HG03060 (cell line): ENCODE results near the gene SEPTIN6.
"Not testable (repeated sequence)": the region's sequence is repeated elsewhere in the genome, so short reads cannot be mapped to it uniquely, and the experiment has no call there.

ENCODE experiments used
- ATAC-seq: cut with Tn5 transposase; IDR thresholded peaks from one replicate; pipeline ENCODE4 v1.9.1; 2021; ENCODE audit warnings: low read depth, moderate number of reproducible peaks; ENCODE audit not compliant: unreplicated experiment

The SEPTIN6 gene

DNA sequence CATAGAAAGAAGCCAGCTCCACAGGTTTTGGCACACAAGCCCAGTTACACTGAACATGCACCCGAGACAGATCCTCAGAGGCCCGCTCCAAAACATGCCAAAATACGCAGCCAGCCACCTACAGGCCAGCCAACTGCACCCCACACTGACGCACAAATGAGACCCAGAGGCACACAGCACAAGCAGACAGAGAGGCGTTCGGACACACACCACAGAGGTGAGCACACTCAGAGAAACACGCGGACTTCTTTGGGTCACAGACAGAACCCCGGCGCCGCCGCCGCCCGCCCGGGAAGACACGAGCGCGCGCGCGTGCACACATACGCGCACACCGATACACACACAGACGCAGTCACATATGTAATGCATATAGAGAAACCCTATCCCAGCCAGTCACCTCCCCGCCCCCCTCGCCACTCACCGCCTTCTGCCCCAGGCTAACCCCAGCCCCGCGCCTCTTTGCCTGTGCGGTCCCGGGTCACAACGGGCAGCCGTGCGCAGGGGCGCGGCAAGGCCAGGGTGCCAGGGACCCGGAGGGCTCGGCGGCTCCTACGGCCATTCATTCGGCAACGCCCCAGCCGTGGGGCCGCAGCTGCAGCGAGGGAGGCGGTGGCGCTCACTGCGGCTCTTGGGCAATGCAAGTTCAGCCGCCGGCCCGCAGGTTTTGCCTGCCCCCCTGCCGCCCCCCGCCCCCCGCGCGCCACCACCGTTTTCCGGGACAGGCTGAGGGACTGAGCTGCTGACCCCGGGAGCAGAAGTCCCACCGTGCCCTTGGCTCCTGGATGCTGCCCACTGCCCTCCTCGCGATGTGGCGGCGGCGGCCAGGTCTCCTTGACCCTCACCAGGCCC is 553 bp downstream of the SEPTIN6 start:
- no peak for ATAC-seq

DNA sequence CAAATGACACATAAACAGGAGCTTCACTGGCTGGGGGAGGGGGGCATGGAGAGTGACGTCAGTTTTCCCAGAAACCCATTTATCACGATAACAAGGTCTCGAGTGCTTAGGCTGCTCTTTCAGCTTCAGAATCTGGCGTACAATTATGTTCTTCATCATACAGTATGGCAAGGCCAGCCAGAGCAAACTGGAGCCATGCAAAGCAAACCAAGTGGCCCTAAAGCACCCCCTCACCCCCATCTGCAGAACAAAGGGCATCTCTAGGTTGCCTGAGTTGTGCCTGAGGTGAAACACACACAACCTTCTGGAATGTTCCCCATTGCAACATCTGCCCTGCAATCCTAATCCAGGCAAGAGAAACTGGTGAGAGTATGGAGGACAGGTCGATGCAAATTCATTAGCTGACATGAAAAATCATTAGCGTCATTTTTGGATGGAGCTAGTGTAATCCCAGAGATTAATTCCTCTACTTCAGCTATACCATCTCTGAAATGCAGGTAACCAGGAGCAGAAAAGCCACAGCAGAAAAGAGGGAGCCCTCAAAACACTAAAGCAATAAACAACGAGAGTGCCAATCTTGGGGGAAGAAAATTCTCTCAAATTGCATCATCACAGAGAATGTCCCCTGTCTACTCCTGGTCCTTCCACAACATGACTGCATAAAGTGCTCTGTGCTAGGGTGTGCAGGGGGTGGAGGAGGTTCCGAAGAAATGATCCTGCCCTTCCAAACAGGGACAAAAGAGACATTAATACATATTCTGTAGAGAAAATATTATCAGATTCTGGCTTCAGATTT is 1.8 kb downstream of the SEPTIN6 start:
- ATAC-seq = no peak

DNA sequence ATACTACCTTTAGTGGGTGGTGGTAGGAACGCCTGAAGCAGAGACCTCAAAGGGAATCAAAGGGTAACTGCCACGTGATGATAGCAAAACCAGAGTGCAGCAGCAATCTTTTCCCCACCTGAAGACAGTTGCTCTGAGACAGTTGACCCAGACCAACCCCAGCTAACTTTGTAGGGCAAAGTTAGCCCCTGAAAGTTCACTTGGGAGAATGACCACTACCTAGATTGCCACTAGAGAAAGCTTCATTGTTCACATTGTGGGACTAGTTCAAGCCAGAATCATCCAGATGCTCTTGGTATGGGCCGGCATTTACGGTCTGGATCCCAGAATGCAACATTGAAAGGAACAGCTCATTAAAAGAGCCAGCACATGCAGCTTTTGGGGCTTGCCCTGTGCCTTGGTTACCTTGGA is 4.1 kb downstream of the SEPTIN6 start:
- no peak for ATAC-seq

DNA sequence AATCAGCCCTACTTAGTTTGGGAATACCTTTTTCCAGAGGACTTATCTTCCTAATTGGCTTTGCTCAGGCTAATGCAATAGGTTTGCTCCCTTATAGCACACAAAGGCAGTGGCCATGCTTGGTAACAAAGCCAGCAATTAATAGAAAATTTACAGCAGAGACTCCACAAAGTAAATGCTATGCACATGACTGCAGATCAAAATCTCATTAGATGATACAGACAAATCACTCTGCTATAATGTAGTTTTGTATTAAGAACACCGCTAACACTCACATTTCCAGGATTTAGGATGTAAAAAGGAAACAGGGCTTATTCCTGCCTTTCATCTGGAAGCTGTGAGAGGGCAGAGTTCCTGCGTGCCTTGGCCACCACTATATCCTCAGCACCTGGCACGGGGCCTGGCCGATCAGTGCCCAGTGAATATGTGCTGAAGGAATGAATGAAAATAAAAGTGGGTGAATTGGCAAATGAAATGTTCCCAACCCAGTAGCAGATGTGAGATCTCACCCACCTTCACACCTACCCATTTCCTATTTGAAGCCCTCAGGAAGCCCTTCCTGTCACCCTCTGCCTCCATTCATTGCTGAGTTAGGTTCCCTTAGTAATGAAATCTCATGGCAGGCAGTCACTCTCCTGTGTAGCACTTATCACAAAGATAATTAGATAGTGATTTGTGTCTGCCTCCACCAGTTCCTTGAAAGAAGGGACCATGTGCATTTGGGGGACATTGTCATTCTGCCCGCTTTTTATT is 5.1 kb downstream of the SEPTIN6 start:
- no peak for ATAC-seq

DNA sequence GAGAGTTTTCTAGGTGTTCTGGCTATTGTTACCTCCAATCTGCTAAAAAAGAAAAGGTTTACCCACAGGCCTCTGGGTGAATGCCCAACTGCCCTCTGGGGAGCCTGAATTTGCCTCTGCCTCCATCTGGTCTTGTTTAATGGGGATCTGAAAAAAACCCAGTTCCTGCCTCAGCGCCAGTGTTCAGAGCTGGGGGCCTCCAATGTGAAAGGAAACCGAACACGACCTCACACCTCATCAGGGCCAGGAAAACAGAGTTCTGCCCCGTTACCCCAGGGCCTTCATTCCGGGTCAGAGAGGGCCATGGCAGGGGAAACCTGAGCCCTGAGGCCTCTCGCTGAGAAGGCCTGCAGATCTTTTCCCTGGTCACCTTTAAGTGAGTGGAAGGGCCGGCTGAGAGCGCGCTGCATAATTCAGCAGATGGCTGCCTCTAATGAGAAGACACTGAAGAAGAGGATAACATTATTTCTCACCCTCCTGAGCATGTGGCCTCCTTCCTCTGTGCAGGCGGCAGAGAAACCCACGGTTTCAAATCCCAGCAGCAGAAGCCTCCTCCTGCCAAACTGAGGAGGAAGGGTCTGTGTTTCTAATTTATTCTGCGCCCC is 6.8 kb downstream of the SEPTIN6 start:
- ATAC-seq = no peak

DNA sequence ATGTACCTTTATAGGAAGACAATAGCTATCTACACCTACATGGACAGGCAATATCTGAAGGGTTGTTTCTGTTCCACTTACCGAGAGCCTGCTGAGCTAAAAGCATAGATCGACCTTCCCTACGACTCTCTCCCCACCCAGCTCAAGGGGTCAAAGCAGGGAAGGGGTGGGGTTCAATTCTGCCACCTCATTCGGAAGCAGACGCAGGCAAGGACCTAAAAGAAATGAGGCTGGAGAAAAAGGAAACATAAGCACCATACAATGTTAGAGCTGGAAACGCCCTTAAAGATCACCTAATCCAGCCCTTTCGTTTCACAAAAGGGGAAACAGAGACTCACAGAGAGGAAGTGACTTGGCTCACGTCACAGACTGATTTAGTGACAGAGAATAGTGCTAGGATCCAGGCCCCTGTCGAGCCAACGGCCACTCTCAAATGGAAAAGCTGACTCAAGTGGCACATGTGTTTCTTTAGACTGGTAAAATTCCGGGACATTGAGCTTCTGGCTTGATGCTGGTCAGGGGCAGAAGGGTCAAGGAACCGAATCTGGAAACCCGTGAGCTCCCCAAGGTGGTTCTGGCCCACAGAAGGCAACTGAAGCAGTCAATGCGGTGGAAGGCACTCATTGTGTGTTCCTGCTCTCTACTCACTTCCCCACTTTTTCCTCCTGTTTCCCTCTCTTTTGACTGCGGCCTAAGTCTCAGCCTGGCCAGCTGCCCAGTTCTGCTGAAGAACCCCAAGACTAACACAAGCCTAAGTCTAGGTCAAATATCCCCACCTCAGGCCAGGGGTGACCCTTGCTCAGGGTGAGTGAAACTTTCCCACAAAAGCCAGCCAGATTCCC is 7.5 kb downstream of the SEPTIN6 start:
- no peak for ATAC-seq

DNA sequence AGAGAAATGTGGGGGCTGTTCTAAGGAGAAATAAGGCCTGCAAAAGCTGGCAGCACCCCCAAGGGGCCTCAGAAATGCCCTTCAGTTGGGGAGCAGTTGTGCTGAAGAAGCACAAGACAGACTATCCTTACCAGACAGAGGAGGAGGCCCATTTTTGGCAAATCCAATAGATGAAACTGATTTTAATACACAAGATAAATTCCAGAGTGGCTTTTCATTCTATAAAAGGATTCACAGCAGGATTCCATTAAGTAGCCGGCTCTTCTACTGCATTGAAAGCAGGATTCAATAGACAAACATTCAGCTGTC is 8.1 kb downstream of the SEPTIN6 start:
- no peak for ATAC-seq

DNA sequence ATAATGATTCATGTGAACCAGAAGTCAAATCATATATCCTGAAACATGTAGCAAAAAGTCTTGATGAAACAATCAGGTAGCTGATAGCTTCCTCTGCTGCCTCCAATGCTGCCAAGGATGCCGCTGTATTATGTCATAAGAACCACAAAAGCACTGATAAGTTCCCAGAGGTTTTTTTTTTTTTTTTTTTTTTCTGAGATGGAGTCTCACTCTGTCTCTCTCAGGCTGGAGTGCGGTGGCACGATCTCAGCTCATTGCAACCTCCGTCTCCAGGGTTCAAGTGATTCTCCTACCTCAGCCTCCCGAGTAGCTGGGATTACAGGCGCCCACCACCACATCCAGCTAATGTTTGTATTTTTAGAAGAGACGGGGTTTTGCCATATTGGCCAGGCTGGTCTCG is 8.7 kb downstream of the SEPTIN6 start:
- ATAC-seq = not testable (repeated sequence)

DNA sequence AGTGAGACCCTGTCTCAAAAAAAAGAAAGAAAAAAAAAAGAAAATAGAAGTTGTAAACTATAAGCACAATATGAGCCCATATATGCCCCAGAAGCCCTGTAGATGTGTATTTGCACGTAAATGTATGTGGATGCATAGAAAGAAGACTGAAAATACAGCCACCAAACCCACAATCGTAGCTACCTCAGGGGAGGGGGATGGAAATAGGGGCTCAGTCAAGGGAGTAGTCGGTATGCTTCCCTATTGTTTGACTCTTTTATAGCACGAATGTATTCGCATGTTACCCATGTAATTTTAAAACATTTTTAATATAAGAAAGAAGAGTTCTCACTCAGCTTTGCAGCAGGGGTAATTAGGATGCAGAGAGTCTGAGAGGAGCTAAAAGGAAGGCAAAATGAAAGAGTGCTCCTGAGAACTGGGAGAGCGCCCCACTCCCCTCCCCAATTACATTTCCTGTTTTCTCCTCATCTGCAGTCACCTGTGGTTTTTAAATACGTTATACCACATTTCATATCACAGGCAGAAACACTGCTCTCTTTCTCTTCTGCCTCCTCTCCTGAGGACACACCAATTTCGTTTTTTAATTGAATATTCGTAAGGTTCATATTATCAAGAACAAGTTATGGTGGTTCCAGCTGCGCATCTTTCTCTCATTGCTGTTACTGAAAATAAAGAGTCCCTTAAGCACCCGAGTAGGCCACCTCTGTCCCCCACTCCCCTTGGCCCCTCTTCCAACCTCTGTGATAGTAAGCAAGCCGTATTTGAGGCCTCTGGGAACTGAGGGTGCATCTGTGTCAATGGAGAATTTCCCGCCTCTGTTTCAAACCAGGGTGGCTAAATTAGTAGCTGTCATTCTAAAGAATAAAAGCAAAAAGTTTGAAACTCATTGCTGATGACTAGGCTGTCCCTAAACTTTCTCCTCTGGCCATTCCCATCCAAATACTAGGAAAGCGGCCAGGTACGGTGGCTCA is 10.7 kb downstream of the SEPTIN6 start:
- ATAC-seq = no peak

DNA sequence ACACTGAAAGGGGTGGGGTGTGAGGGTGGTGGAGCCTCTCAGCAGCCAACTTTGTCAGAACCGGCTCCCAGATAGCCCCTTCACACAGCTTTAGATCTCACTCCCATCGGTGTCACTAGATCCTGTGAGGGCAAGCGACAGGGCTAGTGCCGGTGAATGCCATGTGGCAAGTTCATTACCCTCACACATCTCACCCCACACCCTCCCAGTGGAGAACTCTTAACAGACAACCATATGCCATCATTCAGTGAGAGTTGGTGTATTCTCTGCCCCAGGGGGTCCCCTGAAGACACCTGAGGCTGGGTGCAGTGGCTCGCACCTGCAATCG is 15.3 kb downstream of the SEPTIN6 start:
- ATAC-seq = no peak

DNA sequence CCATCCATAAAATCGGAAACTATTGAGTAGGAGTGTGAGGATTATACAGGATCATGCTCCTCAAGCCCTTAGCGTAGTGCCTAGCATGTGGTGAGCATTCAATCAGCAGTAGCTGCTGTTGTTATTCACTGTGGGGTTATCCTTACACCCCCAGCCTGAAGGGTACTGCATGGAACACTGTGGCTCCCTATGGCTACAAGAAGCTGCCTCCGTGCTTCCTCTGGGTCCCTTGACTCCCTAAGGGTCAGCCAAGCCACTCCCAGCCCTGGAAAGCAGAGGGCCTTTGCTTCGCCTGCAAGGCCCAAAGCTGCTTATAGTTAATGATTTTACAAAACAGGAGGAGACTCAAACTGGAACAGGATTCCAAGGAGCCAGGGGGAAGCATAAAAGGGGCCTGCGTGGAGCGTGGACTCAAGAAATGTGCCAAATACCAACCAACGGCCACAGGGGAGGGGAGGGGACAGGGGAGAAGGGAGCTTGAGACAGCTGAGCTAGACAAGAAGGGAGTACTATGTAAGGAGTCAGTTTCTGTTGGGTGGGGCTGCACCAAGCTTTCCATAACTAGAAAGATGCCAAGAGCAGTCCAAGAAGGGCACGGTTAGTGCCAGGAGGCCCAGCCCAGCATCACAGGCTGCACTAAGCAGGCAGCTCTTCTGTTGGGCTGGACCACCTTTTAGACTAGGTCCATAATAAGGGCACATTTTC is 15.9 kb downstream of the SEPTIN6 start:
- ATAC-seq = no peak

DNA sequence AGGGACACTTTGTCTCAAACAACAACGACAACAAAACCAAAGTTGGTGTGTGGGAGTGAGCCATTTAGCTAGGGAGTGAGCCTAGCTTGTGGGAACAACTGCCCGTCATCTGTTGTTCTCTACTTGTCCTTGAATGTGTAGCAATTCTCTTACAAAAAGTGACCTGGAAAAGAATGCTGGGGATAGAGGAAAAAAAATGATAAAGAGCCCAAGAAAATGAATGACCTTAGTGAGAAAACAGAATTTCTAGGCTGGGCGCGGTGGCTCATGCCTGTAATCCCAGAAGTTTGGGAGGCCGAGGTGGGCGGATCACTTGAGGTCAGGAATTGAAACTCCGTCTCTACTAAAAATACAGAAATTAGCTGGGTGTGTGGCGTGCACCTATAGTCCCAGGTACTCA is 19.6 kb downstream of the SEPTIN6 start:
- ATAC-seq = no peak

DNA sequence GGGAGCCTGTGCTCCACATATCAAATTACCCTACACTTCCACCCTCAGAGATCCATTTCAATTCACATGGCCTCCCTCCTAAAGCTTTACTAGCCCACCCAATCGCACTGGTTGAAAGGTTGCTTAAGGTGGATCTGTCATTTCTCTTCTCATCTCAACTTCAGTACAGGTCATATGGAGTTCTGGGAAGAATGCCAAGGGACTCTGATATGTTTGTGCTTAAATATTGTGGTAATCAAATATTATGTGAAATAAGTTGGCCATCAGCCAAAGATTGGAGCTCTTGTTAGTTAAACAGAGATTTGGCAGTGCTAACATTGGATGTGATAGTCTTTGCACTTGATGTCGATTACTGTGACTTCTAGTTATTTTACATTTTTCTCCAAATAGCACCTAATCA is 20.5 kb downstream of the SEPTIN6 start:
- no peak for ATAC-seq

DNA sequence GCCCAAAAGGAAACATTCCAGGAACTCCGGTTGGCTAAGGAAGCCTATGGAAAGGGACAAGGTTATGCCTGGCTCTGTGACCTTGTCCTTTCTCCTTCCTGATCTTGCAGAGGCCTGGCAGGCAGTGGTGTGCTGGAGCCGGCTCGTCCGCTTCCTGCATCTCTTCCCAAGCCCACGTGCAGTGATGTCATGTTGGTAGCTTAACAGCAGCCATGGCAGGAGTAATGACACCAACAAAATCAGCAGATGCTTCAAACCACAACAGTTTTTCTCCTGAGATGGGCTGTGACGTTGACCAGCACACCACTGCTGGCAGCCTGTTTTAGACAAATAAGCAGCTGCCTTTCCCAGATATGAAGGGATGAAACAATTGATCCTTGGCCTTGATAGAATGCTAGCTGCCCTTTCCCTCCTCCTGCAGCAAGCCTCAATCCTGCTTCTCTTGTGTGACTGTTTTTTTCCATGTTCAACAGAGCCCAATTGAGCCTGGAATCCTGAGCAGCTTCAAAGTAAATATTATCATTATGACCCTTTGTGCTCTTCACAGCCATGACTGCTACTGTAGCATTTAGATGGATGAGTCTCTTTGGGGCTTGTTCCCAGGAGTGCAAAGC is 23.4 kb downstream of the SEPTIN6 start:
- ATAC-seq = no peak

DNA sequence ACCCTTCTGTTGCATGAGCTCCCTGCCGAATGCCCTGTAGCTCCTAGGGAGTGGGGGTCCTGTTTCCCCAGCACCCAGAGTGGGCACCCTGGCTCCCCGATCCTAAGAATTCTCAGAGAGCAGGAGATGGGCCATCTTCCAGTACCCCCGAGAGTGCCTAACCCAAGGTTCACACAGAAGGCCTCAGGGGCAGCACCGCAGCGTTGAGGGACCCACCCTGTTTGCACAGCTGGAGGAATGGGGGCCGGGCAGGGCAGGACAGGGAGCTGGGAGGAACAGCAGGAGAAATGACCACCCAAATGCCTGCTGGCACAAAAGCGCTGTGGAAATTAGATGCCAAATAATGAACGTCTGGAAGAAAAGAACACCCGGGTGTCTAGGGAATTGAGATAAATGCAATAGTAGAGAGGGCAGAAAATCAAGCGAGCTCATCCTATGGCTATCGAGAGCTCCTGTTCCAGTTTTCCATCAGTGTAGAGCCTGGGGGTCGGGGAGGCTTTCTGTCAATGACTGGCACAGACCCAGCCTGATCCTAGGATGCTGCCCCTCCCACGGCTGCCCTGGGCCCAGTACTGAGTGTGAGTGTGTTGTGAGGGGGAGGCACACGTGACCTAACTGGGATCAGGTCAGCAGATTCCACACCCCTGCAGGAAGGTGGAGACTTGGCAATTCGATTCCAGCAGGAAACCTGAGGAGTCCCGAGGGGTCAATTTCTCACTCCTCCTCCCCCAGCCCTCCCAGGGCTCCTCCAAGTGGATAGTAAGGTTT is 25.7 kb downstream of the SEPTIN6 start:
- ATAC-seq = no peak

DNA sequence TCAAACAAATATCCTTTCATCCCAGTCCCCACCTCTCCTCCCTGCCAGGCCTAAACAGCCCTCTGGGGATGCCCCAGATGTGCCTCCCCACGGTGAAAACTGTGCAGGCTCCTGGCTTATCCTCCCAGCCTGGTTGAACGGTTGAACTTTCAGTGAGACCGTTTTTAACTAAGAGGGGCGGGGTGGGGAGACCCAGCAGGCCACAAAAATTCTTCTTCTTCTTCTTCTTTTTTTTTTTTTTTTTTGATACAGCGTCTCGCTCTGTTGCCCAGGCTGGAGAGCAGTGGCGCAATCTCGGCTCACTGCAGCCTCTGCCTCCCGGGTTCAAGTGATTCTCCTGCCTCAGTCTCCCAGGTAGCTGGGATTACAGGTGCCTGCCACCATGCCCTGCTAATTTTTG is 28.1 kb downstream of the SEPTIN6 start:
- ATAC-seq = not testable (repeated sequence)

DNA sequence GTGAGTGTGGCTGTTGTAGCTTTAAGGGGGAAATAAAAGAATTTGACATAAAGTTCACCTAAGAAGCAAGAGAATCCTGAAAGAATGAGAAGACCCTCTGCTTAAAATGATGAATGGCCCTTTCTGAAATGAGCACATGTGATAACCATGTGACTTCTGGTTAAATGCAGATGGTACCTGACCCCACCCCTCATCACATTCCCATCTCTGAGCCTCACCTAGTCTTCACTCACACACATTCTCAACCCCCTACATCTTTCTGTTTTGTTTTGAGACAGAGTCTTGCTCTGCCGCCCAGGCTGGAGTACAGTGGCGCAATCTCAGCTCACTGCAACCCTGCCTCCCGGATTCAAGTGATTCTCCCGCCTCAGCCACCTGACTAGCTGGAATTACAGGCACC is 31.5 kb downstream of the SEPTIN6 start:
- no peak for ATAC-seq
